Brain pericyte (primary cell): ENCODE measurements around the gene GADL1.

Source experiments
- DNase-seq: peaks from one replicate; pipeline ENCODE4 v3.0.0-alpha.2; 2012; ENCODE audit warnings: low read depth, low spot score

The GADL1 gene

GRCh38 chr3:30677347-30677685 is 217.1 kb downstream of the GADL1 start:
- DNase-seq, result no peak

- DNase-seq, result no peak
Measured at GRCh38 chr3:30676424-30677346, 217.8 kb downstream of the GADL1 start.
